ENCODE data around the gene ARPC5. TPM values are rescaled to one million over a fixed set of nuclear protein-coding genes. Genes with fewer than 3 reads are reported as not detected.

ARPC5 gene
- polyA plus RNA-seq, 2 of the 4 experiments (the other 2 are of a cell fraction), result 189 to 198 TPM

DNA sequence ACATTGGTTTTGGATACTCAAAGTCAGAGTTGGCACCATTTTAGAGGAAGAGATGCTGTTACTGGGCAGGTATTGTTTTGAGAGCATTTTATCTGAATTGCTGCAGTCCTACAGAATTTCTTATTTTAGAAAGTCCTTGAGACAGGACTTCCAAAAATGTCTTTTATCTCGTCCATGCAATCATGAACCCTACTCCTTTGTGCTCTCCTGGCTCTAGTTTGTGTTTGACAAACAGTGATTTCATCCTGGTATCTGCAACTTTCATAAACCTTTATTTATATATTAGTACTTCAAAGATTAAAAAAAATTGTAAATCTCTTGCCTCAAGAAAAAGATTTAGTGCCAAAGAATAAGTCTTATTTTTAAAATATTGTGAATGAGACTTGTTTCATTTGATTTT is 4.6 kb upstream of the ARPC5 start (continued):
- TF ChIP-seq, protein P1, sequence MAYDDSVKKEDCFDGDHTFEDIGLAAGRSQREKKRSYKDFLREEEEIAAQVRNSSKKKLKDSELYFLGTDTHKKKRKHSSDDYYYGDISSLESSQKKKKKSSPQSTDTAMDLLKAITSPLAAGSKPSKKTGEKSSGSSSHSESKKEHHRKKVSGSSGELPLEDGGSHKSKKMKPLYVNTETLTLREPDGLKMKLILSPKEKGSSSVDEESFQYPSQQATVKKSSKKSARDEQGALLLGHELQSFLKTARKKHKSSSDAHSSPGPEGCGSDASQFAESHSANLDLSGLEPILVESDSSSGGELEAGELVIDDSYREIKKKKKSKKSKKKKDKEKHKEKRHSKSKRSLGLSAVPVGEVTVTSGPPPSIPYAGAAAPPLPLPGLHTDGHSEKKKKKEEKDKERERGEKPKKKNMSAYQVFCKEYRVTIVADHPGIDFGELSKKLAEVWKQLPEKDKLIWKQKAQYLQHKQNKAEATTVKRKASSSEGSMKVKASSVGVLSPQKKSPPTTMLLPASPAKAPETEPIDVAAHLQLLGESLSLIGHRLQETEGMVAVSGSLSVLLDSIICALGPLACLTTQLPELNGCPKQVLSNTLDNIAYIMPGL (CRISPR knock-in tag; IDR thresholded peaks at IDR 0.05; ENCODE audit: borderline replicate concordance), result no peak
- TF ChIP-seq NFE2L2 (conservative IDR thresholded peaks at IDR 0.05; ENCODE audit: low read length) (no peak), JUN (IDR thresholded peaks at IDR 0.05) (no peak), CHD4 (IDR thresholded peaks at IDR 0.05; ENCODE audit: borderline replicate concordance) (no peak)

DNA sequence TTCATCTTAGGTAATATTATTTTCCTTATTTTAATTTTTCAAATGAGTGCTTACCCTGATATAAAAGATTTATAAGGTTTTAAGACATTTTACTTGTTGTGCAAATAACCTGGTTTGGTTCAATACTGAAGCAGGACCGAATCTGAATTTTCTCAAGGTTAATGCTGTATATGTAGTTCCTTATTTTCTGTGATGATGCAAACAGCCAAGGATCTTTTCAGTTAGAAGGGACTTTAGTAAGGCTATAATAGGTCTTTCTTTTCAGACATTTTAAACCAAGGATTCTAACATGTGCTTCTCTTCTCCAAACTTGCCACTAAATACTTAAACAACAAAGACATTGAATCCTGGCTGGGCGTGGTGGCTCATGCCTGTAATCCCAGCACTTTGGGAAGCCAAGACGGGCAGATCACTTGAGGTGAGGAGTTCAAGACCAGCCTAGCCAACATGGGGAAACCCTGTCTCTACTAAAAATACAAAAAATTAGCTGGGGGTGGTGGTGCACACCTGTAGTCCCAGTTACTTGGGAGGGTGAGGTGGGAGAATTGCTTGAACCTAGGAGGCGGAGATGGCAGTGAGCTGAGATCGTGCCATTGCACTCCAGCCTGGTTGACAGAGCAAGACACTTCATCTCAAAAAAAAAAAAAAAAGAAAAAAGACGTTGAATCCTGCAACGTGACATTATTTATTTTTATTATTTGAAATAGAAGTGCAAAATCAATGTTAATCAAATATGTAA is 3.2 kb upstream of the ARPC5 start:
- WGBS (ENCODE audit: missing lambda C conversion rate), result 49% methylated on average over 7 of the region's 7 CpGs
- H3K9me3 ChIP-seq, result no peaks in the 10 kb centered on the region
- no peak overlapping the region for H3K27ac ChIP-seq
- H3K4me3 ChIP-seq, result no peak overlapping the region
- no peak overlapping the region for H3K4me2 ChIP-seq
- H3K4me1 ChIP-seq, result no peaks in the 10 kb centered on the region
- ChIA-PET POLR2A (no interaction called here), CTCF (interaction anchor here (0.6 to 2.4 kb wide), 2 partner anchors 17 to 285 kb away, joined by 4 to 5 read pairs; no protein-coding TSS in a partner anchor)
- FAIRE-seq, result no peak
- ATAC-seq, result no peak
- TF ChIP-seq HDAC2 (IDR thresholded peaks at IDR 0.05), result no peak
- TF ChIP-seq ZSCAN20 (CRISPR knock-in tag; IDR thresholded peaks at IDR 0.05), result no peak
- no peak for TF ChIP-seq HOXB13 (CRISPR knock-in tag; IDR thresholded peaks at IDR 0.05; ENCODE audit: low read depth)
- no peak for TF ChIP-seq BHLHE40 (IDR thresholded peaks at IDR 0.05; ENCODE audit: low read depth, low read length)
- TF ChIP-seq TP53 (CRISPR knock-in tag; IDR thresholded peaks at IDR 0.05), result no peak
- no peak for TF ChIP-seq MAZ (IDR thresholded peaks at IDR 0.05; ENCODE audit: borderline replicate concordance, low read depth, low read length)
- no peak for TF ChIP-seq GATA3 (IDR thresholded peaks at IDR 0.05; ENCODE audit: borderline replicate concordance)
- no peak for TF ChIP-seq EHF (CRISPR knock-in tag; IDR thresholded peaks at IDR 0.05)
- no peak for DNase-seq (ENCODE audit: low read depth in 1 of 2, low spot score in 1 of 2)

DNA sequence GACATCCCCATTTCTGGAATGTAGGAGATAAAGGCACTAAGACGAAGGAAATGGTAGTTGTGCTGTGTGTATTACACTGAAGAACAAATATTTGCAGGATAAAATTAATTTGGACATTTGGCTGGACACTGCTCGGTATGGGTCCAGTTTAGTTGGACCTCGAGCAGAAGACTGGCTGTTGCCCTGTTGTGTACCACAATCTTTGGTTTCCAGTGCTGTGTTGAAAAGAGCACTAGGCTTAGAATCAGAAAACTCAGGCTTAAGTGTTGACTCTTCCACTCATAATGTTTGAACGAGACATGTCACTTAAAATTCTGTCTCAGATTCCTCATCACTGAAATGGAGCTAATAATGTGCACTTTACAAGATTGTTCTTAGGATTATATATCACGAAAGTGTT is 1.2 kb upstream of the ARPC5 start:
- Histone ChIP-seq H3K27ac (no peak overlapping the region), H3K4me3 (peak overlapping the region; percentile 96), H3K4me1 (peaks cover 17% of the 10 kb centered on the region), H3K9me3 (no peaks in the 10 kb centered on the region), H3K4me2 (peak overlapping the region; percentile 97)
- ChIA-PET POLR2A (no interaction called here), CTCF (interaction anchor here (1.0 kb wide), 2 partner anchors 19 to 130 kb away, joined by 3 to 4 read pairs; no protein-coding TSS in a partner anchor)
- WGBS (ENCODE audit: missing lambda C conversion rate), result 45% methylated on average over 5 of the region's 5 CpGs
- no peak for ATAC-seq
- FAIRE-seq, result no peak
- DNase-seq (ENCODE audit: low read depth in 1 of 2, low spot score in 1 of 2), result no peak
- no peak for TF ChIP-seq FOSB (CRISPR knock-in tag; IDR thresholded peaks at IDR 0.05)
- TF ChIP-seq NR3C1 (IDR thresholded peaks at IDR 0.05), result no peak
- TF ChIP-seq KDM5A (IDR thresholded peaks at IDR 0.05), result no peak

DNA sequence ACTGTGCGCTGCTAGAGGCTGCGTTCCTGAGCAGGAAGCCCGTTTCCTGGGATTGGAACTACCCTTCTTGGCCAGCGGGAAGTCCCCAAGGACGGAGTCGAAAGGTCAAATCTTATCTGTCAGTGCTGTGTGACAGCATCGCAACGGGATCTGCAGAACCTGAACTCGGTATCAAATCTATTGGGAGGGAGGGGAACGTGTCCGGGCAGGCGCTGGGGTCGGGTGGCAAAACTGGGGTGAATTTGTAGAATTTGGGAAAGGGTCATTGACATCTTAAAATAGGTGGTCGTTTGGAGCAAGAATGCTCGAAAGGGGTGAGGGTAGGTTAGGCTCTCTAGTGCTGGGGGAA is 725 bp upstream of the ARPC5 start:
- ChIA-PET CTCF (no interaction called here), POLR2A (interaction anchor here (0.6 to 0.7 kb wide), 3 partner anchors 11 to 674 kb away, joined by 3 to 4 read pairs (median 4); partner anchors contain the start of gene SMG7)
- no peak for DNase-seq (ENCODE audit: low read depth in 1 of 2, low spot score in 1 of 2)
- 2% methylated on average over 15 of the region's 15 CpGs for WGBS (ENCODE audit: missing lambda C conversion rate)
- Histone ChIP-seq H3K4me1 (peaks cover 21% of the 10 kb centered on the region), H3K9me3 (no peaks in the 10 kb centered on the region), H3K4me2 (peak overlapping the region; percentile 97), H3K4me3 (peak overlapping the region; percentile 96), H3K27ac (peak overlapping the region in 1 of 2 experiments; percentile 54; a peak in 2 of 6 replicates)
- no peak for FAIRE-seq
- ATAC-seq, result no peak; a peak in 1 of 6 replicates
- TF ChIP-seq CBX2 (IDR thresholded peaks at IDR 0.05; ENCODE audit: borderline replicate concordance, low read depth), result no peak
- TF ChIP-seq, protein P2, sequence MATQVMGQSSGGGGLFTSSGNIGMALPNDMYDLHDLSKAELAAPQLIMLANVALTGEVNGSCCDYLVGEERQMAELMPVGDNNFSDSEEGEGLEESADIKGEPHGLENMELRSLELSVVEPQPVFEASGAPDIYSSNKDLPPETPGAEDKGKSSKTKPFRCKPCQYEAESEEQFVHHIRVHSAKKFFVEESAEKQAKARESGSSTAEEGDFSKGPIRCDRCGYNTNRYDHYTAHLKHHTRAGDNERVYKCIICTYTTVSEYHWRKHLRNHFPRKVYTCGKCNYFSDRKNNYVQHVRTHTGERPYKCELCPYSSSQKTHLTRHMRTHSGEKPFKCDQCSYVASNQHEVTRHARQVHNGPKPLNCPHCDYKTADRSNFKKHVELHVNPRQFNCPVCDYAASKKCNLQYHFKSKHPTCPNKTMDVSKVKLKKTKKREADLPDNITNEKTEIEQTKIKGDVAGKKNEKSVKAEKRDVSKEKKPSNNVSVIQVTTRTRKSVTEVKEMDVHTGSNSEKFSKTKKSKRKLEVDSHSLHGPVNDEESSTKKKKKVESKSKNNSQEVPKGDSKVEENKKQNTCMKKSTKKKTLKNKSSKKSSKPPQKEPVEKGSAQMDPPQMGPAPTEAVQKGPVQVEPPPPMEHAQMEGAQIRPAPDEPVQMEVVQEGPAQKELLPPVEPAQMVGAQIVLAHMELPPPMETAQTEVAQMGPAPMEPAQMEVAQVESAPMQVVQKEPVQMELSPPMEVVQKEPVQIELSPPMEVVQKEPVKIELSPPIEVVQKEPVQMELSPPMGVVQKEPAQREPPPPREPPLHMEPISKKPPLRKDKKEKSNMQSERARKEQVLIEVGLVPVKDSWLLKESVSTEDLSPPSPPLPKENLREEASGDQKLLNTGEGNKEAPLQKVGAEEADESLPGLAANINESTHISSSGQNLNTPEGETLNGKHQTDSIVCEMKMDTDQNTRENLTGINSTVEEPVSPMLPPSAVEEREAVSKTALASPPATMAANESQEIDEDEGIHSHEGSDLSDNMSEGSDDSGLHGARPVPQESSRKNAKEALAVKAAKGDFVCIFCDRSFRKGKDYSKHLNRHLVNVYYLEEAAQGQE (IDR thresholded peaks at IDR 0.05), result no peak
- TF ChIP-seq SREBF2 (IDR thresholded peaks at IDR 0.05), result no peak
- no peak for TF ChIP-seq RCOR1 (IDR thresholded peaks at IDR 0.05; ENCODE audit: low read depth, low read length)
- TF ChIP-seq CHD2 (IDR thresholded peaks at IDR 0.05; ENCODE audit: low read length, partially characterized antibody), result no peak
- TF ChIP-seq RFX5 (IDR thresholded peaks at IDR 0.05), result no peak
- no peak for TF ChIP-seq NR3C1 (IDR thresholded peaks at IDR 0.05)
- TF ChIP-seq, protein P3, sequence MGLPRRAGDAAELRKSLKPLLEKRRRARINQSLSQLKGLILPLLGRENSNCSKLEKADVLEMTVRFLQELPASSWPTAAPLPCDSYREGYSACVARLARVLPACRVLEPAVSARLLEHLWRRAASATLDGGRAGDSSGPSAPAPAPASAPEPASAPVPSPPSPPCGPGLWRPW (IDR thresholded peaks at IDR 0.05), result no peak
- TF ChIP-seq, protein P4, sequence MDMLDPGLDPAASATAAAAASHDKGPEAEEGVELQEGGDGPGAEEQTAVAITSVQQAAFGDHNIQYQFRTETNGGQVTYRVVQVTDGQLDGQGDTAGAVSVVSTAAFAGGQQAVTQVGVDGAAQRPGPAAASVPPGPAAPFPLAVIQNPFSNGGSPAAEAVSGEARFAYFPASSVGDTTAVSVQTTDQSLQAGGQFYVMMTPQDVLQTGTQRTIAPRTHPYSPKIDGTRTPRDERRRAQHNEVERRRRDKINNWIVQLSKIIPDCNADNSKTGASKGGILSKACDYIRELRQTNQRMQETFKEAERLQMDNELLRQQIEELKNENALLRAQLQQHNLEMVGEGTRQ (IDR thresholded peaks at IDR 0.05), result no peak
- no peak for TF ChIP-seq HOXB5 (CRISPR knock-in tag; IDR thresholded peaks at IDR 0.05)
- no peak for TF ChIP-seq RNF2 (IDR thresholded peaks at IDR 0.05; ENCODE audit: borderline replicate concordance, low read depth)
- TF ChIP-seq MYC (IDR thresholded peaks at IDR 0.05; ENCODE audit: borderline replicate concordance, low read length), result no peak
- TF ChIP-seq HOXA7 (CRISPR knock-in tag; IDR thresholded peaks at IDR 0.05), result no peak
- TF ChIP-seq CEBPB (IDR thresholded peaks at IDR 0.05), result no peak

Measured in A549 (cell line).